GM19238 (cell line): ENCODE measurements around the gene CDK10.
A peak's percentile ranks its signal among the peaks of the same experiment; 100 is the strongest.

ENCODE experiments used
- DNase-seq: peaks from one replicate; pipeline ENCODE4 v3.0.0; 2011; ENCODE audit warnings: low spot score; ENCODE audit not compliant: insufficient read length

Gene CDK10

DNA sequence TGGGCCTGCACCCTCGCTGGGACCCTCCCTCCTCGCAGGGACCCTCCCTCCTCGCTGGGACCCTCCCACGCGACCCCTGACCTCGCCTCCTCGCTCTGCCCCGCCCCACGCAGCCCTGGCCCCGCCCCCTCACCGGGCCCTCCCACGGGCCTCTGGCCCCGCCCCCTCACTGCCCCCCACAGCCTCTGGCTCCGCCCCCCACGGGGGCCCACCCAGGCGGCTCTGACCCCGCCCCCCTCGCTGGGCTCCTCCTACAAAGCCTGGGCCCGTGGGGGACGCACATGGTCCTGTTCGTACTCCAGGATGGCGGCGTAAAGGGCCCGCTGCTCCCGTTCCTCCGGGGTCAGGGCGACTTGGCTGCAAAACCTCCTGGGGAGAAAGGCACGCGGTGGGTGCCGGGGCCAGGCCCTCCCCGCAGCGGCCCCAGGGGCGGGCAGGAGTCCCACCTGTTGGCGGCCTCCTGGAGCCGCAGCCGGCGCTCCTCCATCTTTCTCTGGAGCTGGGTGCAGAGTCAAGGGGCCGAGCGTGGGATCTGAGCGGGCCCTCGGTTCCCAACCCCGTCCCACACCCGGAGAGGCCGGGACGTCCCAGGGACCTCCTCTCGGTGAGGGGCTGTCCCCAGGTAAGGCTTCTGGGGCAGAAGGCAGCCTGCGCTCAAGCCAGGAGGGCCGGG, 25.2 kb downstream of the CDK10 start:
- DNase-seq = peak; percentile 99

DNA sequence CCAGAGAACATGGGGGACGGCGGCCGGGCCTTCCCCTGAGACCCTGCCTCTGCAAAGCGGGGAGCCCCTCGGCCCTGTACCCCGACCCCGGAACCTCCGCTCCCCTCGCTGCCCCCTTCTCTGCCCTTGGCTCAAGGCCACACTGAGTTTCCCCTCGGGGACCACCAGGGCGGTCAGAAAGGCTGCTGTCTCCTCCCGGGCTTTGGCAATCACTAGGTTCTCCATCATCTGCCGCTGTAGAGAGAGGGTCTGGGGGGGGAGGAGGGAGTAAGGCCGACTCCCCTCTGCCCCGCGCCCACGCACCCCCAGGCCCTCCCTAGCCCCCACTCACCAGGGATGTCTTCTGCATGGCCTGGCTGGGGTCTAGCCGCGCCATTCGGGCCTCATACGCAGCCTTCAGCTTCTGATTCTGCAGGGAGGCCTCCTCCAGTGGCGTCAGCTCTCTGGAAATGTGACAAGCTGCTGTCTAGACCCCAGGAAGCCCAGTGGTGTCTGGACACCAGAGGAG, 25.8 kb downstream of the CDK10 start:
- no peak for DNase-seq

DNA sequence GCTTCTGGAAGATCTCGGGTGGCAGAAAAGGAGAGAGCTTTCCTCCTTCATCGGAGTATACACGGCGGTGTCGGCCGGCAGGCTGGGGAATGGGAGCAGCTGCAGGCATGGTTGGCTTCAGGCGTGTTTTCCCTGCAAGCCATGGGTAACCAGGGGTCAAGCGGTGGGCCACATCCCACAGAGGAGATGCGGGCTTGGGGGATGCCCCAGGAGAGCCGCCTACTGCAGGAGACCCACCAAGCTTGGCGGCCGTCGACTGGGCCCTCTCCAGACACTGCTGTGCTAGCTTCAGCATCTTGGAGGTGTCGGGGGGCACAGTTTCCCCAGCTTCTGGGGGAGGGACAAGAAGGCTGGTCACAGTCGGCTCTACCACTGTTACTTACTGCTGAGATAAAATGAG, 30.0 kb downstream of the CDK10 start:
- no peak for DNase-seq

DNA sequence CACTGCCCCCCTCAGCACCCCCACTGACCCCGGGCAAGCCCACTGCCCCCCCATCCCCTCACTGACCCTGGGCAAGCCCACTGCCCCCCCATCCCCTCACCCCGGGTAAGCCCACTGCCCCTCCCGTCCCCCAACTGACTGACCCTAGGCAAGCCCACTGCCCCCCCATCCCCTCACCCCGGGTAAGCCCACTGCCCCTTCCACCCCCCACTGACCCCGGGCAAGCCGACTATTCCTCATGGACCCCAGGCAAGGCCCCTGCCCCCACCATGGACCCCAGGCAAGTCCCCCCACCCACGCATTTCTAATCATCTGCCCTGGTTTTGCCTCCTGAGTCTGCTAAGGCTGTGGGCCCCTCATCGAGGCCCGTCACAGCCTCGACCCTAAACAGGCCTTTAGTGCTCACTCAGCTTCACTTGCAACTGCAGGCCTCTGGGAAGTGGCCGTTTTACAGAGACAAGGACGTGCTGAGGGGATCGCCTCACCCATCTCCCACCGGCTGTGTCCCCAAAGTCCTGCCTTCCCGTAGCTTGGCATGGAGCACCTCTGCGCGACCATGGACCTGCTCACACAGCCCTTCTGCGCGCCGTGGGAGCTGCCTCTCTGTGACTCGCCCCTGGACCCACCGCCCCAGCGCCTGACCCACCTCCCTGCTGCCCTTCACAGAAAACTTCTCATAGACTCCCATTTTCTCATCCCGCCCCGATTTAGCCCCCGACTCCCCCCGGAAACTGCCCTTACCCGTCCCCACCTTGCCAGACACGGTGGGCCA, 30.6 kb downstream of the CDK10 start:
- DNase-seq = no peak

DNA sequence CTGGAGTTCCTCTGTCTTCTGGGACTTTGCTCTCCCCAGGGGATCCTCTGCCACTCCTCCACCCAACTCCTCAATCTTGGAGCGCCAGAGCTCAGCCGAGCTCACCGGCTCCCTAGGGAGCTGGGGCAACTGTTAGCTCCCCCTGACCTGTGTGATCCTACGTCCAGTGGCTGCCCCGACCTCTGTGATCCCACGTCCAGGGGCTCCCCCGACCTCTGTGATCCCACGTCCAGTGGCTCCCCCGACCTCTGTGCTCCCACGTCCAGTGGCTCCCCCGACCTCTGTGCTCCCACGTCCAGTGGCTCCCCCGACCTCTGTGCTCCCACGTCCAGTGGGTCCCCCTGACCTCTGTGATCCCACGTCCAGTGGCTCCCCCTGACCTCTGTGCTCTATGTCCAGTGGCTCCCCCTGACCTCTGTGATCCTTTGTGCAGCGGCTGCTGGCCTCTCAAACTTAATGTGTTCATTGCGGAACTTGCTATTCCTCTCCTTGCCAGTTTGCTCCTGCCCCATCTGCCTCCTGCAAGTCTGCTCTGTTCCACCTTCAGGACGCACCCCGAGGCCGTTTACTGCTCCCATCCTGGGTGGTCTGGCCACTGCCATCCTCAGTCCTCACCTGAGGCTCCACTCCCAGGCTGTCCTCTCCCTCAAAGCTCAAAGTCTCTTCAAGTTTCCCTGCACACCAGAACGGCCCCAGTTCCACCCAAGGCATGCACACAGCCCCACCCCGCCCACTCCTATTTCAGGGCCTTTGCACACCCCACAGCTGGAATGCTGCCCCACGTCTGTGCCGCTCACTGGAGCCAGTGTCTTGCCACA, 31.4 kb downstream of the CDK10 start:
- DNase-seq = no peak

DNA sequence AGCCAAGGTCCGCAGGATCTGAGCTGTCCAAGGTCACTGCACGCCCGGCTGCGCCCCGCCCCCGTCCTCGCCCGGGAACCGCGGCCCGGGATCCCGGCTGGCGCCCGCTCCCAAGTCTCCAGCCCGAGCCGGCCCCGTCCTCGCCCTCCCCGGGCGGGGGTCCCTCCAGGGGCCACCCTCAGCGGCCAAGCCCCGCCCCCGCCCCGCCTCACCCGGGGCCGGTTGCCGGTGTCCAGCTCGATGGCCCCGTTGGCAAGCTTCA, 34.0 kb downstream of the CDK10 start:
- DNase-seq = no peak

DNA sequence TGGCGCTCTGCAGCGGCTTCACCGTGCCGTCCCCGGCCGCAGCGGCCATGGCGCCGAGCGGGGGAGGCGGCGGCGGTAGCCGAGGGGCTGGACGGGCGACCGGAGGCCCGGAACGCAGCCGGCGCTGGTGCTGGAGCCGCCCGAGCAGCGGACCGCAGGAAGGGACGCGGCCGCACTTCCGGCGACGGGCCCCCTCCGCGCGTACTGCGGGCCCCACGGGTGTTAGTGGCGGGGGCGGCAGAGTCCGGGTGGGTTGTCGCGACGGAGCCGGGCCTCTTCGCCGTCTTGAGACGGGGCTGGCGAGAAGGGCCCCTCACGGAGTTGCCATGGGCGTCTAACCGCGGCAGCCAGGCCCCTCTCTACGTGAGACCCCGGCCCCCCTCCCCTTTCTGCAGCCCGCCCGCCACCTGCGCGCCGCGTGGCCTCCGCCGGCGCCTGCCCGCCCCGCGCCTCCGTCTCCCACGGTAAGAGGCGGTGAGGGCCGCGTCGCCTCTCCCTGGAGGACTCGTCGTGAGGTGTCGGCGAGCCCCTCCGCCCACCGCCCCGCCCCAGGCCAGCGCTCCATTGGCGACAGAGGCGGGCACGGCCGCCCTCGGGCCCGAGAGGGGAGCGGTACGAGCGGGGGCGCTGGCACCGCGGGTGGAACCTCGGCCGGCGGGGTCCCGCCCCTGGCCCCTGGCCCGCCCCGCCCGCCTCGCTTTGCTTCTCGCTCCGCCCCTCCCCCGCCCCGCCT, 34.5 kb downstream of the CDK10 start, which contains the start of the genes VPS9D1 and ZNF276:
Gene VPS9D1 (minus strand): TSS at position 86 of the 733 bp plus-strand sequence. CDS start 37 bp downstream, at position 49.
Gene ZNF276 (plus strand): TSS at position 725 of the 733 bp plus-strand sequence. CDS start 104 bp downstream, outside the sequence.
- peak; percentile 82 for DNase-seq

DNA sequence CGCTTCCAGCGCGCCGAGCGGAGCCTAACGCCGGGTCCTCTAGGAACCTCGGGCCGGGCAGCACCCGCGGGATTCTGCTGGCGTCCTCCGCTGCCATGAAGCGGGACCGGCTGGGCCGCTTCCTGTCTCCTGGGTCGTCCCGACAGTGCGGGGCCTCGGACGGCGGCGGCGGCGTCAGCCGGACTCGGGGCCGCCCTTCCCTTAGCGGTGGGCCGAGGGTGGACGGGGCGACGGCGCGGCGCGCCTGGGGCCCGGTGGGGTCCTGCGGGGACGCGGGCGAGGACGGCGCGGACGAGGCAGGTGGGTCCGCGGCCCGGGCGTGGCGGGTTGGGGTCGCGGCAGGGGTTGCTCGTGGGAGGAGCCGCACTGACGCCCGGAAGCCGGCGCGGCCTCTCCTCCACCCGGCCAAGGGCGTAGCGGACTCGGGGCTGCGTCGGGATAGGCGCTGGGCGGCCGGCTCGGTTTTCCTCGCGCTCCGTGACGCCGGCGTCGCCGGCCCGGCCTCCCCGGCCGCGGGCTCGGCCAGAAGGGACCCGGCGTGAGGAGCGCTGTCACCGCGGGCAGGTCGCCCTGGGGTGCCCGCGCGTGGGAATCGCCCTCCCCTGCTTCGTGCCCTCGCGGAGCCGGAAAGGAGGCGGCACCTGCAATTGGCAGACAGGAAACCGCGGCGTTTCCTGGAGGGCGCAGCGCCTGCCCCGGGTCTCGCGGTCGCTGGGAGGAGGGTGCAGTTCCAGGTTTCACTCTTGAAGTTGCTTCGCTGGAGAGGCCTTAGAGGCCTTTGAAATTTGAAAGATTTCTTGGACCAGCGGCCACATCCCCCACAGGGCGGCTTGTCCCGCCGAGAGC, 35.3 kb downstream of the CDK10 start:
- DNase-seq = peak; percentile 60

DNA sequence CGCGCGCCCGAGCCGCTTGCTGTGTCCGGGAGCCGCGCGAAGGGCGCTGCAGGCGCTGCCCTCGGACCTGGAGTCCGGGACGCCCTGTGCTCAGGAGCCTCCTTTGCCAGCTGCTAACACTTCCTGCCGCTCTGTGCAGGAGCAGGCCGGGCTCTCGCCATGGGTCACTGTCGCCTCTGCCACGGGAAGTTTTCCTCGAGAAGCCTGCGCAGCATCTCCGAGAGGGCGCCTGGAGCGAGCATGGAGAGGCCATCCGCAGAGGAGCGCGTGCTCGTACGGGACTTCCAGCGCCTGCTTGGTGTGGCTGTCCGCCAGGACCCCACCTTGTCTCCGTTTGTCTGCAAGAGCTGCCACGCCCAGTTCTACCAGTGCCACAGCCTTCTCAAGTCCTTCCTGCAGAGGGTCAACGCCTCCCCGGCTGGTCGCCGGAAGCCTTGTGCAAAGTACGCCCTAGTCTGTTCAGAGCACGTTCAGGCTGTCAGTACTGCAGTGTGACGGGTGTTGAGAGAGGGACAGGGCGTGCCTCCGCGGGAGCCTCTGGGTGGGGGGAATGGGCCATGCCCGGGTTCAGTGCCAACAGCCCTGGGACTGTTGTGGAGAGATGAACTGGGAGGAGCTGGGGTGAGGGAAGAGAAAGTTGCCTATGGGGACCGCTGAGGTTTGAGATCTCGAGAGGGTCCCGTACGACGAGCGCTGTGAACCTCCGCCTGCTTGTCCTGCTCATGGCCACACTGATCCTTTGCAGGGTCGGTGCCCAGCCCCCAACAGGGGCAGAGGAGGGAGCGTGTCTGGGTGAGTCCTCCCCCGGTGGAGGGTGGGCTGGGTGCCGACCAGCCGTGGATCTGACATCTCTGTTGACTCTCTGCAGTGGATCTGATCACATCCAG, 36.1 kb downstream of the CDK10 start:
- DNase-seq = peak; percentile 50

DNA sequence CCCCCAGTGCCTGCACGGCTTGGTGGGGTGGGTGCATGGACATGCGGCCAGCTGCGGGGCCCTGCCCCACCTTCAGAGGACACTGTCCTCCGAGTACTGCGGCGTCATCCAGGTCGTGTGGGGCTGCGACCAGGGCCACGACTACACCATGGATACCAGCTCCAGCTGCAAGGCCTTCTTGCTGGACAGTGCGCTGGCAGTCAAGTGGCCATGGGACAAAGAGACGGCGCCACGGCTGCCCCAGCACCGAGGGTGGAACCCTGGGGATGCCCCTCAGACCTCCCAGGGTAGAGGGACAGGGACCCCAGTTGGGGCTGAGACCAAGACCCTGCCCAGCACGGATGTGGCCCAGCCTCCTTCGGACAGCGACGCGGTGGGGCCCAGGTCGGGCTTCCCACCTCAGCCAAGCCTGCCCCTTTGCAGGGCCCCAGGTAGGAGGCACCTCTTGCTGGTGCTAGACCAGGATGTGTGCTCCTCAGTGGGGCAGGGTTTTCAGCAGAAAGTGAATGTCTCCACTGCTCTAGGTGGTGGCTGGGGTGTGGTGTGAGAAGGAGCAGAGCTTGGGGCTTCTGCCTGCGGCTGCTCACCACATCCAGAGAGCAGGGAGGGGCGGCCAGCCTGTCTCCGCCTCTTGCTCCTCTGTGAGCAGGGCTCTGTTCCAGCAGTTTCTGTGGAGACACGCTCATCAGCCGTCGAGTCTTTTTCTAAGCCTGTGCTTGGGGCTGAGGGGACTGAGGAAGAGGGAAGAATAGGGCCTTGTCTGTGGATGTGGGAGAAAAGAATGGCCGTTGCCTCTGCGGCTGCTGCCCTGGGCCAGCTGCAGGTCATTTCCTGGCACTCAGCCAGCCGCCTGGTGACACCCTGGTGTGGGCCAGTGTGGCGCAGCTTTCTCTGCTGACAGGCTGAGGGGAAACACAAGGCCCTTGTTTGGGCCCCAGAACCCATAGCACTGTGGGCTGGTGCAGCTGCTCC, 37.1 kb downstream of the CDK10 start:
- DNase-seq = no peak

DNA sequence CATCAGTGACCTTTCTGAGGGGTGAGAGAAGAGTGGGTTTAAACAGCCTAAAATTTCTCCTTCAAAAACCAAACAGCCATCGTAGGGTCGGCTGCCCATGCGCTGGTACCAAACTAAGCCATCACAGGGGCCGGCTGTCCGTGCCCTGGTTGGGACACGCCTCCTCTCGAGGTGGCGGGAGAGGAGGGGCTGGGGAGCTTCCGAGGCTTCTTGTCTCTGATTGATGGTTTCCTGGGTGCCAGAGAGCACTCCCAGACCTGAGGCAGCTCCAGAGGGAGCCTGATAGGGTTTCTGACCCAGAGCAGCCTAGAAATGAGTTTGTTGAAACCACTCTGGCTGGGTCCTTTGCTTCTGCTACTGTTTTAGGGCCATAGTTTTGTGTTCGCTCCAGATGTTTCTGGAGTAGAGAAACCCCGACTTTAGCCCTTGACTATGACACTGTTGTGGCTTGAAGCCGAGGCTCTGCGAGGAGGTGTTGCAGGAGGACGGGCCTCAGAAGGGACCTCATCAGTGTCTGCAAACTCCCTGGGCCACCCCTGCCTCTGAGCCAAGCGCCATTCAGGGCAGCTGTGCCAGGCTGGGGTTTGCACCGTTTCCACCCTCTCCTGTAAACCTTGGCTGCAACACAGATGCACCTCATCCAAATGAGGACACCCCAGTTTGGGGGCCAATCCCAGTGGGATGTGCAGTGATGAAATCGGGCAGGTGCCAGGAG, 41.1 kb downstream of the CDK10 start:
- DNase-seq = no peak

DNA sequence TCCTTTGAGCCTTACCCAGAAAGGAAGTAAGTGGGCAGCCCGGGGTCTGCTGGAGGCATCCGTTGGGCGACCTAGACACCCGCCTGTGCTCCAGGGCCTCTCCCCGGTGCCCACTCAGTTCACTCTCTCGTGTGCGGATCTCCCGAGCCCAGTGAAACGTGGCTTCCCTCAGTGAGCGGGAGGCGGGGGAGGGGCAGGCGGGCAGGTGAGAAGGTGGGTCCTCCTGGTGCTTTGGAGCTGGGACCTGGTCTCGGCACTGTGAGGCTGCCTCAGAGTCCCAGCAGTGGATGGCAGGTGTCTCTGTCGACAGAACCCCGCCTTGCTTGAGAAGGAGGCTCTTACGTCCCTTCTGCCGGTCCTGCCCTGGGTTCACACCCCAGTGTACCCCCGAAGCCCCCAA, 42.8 kb downstream of the CDK10 start:
- no peak for DNase-seq

DNA sequence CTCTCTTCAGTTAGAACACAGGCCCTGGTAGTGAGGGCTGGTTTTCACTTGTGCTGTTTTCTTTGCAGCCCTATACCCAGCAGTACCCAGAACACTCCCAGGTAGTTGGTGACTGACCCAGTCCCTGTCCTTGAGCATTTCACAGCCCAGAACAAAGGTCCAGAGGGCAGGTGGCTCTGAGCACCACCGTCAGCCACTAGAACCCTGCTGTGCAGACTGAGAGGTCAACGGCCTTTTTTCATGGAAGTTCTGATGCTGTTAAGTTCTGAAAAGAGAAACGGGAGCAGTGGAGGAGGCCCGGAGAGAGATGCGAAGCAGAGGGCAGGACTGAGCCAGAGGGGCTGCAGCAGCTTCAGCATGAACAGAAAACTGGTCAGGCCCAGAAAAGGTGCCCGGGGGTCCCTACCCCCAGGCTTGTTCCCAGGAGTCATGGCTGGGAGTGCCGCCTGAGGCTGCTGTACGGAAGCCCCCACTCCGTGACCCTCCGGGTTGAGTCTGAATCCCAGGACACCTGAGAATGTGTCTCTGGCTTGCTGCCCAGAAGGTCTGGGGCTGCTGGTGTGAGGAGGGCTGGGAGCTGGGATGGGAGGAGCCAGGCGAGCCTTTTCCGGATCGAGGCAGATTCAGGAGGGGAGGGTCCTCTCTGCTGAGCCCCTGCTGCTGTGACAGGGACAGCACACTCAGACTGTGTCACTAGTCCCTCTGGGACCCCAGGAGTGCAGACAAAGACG, 43.5 kb downstream of the CDK10 start:
- no peak for DNase-seq

DNA sequence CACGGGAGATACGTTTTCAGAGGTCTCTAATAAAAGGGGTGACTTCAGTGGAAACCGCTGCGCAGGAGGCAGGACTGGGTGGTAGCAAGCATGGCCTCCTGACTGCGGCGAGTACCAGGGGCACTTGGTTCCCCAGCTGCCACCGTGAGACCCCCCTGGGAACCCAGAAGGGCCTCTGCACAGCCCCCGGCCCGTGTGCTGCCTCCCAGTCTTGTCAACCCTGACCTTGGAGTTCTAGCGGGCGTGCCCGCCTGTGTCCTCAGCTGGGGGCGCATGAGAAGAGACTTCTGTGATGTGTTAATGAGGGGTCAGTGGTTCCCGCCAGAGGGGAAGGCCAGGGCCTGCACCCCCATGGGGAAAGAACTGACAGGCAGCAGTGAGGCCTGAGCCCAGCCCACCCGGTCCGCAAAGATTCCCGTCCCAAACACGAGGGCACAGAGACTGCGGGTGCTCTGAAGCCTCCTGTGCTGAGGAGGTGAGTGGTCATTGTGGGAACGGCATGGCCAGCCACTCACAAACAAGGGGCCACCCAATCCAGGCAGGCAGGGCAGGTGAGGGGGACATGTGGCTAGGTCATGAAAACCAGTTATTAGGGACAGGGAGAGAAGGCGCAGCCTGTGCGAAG, 44.2 kb downstream of the CDK10 start:
- no peak for DNase-seq

DNA sequence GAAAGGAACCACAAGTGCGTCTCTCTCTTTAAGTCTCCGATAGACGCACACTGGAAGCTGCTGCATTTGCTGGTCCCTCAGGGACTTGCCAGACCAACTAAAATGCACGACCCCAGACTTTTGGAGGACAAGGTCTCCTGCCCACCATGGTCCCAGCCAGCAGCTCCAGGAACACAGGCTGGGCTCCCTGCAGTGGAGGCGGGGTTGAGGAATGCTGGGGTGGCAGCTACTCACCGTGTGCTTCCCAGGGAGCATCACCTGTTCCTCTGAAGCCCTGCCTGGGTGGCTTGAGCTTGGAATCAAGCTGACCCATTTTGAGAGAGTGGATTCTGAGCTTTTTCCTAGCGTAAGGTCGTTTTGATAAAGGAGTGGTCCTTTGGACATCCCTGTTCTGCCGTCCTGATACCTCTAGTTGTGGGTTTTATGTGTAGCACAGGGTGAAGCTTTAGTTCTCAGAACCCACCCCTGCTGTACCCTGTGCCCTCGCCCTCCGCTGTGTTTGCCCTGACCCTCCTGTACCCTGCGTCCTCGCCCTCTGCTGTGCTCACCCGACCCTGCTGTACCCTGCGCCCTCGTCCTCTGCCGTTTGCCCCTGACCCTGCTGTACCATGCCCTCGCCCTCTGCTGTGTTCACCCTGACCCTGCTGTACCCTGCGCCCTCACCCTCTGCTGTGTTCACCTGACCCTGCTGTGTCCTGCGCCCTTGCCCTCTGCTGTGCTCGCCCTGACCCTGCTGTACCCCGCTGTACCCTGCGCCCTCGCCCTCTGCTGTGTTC, 45.8 kb downstream of the CDK10 start:
- DNase-seq = no peak

DNA sequence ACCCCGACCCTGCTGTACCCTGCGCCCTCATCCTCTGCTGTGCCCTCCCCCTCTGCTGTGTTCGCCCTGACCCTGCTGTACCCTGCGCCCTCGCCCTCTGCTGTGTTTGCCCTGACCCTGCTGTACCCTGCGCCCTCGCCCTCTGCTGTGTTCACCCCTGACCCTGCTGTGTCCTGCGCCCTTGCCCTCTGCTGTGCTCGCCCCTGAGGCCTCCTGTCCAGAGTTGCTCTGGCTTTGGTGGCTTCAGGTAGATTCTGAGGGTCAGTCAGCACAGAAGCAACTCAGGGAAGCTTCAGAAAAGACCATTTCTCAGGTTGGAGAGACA, 46.4 kb downstream of the CDK10 start:
- DNase-seq = no peak
